Left lung (tissue), 10 donors: ENCODE results near the gene PAPSS1. TPM values are rescaled to one million over a fixed set of nuclear protein-coding genes. Genes with fewer than 3 reads are reported as not detected.
A peak's percentile ranks its signal among the peaks of the same experiment; 100 is the strongest.

ENCODE experiments used
- ATAC-seq: fragments of 200-7000 bp; cut with Tn5 transposase; one replicate; pipeline ENCODE4 v1.9.1; 2020; ENCODE audit warnings: moderate library complexity
- DNase-seq, 4 donors: peaks; one replicate each; pipeline ENCODE4 v3.0.0-alpha.2; 2013 to 2020
- H3K27ac ChIP-seq, 2 donors: fragments of 200-600 bp; sonication (generic) in 1 of 2; one replicate each; pipeline versions ENCODE4 v1.5.0 to v1.8.0; 2020 to 2021
- H3K27me3 ChIP-seq, 2 donors: fragments of 200-600 bp; sonication (generic) in 1 of 2; one replicate each; pipeline versions ENCODE4 v1.5.0 to v1.8.0; 2020 to 2021
- H3K36me3 ChIP-seq, 2 donors: fragments of 200-600 bp; sonication (generic) in 1 of 2; one replicate each; pipeline versions ENCODE4 v1.5.0 to v1.8.0; 2020 to 2021
- H3K4me1 ChIP-seq, 2 donors: fragments of 200-600 bp; one replicate each; pipeline ENCODE4 v1.8.0; 2021
- H3K4me3 ChIP-seq, 2 donors: fragments of 200-600 bp; sonication (generic) in 1 of 2; one replicate each; pipeline versions ENCODE4 v1.5.0 to v1.8.0; 2020 to 2021; ENCODE audit warnings: mild to moderate bottlenecking in 1 of 2
- H3K9me3 ChIP-seq, 2 donors: fragments of 200-600 bp; sonication (generic) in 1 of 2; one replicate each; pipeline versions ENCODE4 v1.5.0 to v1.8.0; 2020 to 2021
- intact Hi-C, 2 donors: fragments of 100-400 bp; cut with DNase I; formaldehyde crosslinking; loops; one replicate each; pipeline versions ENCODE4 v1.11.2 to v1.14.2; 2022
- polyA plus RNA-seq, 6 donors: library from polyadenylated mRNA; unstranded; fragments of 120-200 nt; gene quantifications; one replicate each; pipeline ENCODE4 v1.2.1, GENCODE V29; 2013; ENCODE audit not compliant: insufficient read length in 6 of 6
- total RNA-seq, 2 donors: library from RNA; stranded (reverse); fragmentation: NEBNext Ultra II Directional; extraction: Animal tissue kit (Norgen Biotek cat#: 25700); gene quantifications; one replicate each; pipeline ENCODE4 v1.2.1, GENCODE V29; 2021
- TF ChIP-seq, protein P1 (sequence below), 2 donors: fragments of 200-600 bp; sonication (generic) in 1 of 2; IDR thresholded peaks; one replicate each; pipeline versions ENCODE4 v1.5.0 to v1.8.0; 2021; ENCODE audit warnings: antibody characterized with exemption in 2 of 2
- donor health status: DM: no; HTN: yes; CAD: no.
- donor health status: DM: no; HTN: no; CAD: no.

Gene PAPSS1
- total and polyA plus RNA-seq, 8 donors = 57.5 to 85.3 (median 70.6) TPM

- TF ChIP-seq, protein P1, sequence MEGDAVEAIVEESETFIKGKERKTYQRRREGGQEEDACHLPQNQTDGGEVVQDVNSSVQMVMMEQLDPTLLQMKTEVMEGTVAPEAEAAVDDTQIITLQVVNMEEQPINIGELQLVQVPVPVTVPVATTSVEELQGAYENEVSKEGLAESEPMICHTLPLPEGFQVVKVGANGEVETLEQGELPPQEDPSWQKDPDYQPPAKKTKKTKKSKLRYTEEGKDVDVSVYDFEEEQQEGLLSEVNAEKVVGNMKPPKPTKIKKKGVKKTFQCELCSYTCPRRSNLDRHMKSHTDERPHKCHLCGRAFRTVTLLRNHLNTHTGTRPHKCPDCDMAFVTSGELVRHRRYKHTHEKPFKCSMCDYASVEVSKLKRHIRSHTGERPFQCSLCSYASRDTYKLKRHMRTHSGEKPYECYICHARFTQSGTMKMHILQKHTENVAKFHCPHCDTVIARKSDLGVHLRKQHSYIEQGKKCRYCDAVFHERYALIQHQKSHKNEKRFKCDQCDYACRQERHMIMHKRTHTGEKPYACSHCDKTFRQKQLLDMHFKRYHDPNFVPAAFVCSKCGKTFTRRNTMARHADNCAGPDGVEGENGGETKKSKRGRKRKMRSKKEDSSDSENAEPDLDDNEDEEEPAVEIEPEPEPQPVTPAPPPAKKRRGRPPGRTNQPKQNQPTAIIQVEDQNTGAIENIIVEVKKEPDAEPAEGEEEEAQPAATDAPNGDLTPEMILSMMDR (IDR thresholded peaks at IDR 0.05) = no peak
- no peaks in the 10 kb centered on the region for H3K9me3 ChIP-seq
- H3K27me3 ChIP-seq = no peaks in the 10 kb centered on the region
- no peak for DNase-seq
- no peak overlapping the region for H3K4me3 ChIP-seq
- no peaks in the 10 kb centered on the region for H3K4me1 ChIP-seq
- no peak for ATAC-seq
- H3K27ac ChIP-seq = no peak overlapping the region
- intact Hi-C loops = no loop called here
- H3K36me3 ChIP-seq = peaks cover 0 to 22% of the 10 kb centered on the region in 2 donors
These were observed 79.8 kb downstream of the PAPSS1 start for GRCh38 chr4:107640197-107640596.

DNA sequence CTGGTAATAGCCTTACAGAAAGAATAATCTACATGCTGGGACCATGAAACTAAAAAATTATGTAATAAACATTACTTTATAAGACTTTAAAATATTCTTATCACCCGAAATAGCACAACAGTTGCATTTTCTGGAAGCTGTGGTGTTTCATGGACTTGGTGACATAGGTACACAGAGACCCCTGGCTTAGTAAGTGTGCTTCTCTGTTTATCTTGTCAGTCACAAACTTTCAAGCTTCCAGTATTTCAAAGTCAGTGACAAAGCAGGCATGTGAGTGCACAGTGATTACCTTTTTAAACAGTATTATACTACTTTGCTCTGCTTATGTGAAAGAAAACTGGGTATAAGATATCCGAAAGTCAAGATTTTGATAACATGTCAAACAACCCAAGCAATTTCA, 84.3 kb downstream of the PAPSS1 start:
- H3K4me1 ChIP-seq = no peaks in the 10 kb centered on the region
- TF ChIP-seq, protein P1 (IDR thresholded peaks at IDR 0.05) = no peak
- H3K27me3 ChIP-seq = no peaks in the 10 kb centered on the region
- peaks cover 0 to 8% of the 10 kb centered on the region in 2 donors for H3K36me3 ChIP-seq
- no peak overlapping the region for H3K27ac ChIP-seq
- H3K4me3 ChIP-seq = no peak overlapping the region
- H3K9me3 ChIP-seq = no peaks in the 10 kb centered on the region
- intact Hi-C loops = no loop called here
- DNase-seq (no peak), ATAC-seq (no peak)

- Histone ChIP-seq H3K4me3 (no peak overlapping the region), H3K9me3 (no peaks in the 10 kb centered on the region), H3K27ac (no peak overlapping the region), H3K27me3 (no peaks in the 10 kb centered on the region), H3K36me3 (peaks cover 0 to 19% of the 10 kb centered on the region in 2 donors), H3K4me1 (no peaks in the 10 kb centered on the region)
- TF ChIP-seq, protein P1 (IDR thresholded peaks at IDR 0.05) = no peak
- DNase-seq (peak in 1 of 4 donors; percentile 7), ATAC-seq (no peak)
- intact Hi-C loops = no loop called here
These were observed 88.5 kb downstream of the PAPSS1 start for GRCh38 chr4:107631560-107631959.

- Histone ChIP-seq H3K27me3 (no peaks in the 10 kb centered on the region), H3K4me3 (no peak overlapping the region), H3K27ac (no peak overlapping the region), H3K9me3 (no peaks in the 10 kb centered on the region), H3K4me1 (no peaks in the 10 kb centered on the region), H3K36me3 (peaks cover 0 to 19% of the 10 kb centered on the region in 2 donors)
- intact Hi-C loops = no loop called here
- TF ChIP-seq, protein P1 (IDR thresholded peaks at IDR 0.05) = no peak
- ATAC-seq (no peak), DNase-seq (no peak)
These were observed 89.8 kb downstream of the PAPSS1 start for GRCh38 chr4:107630185-107630705.

DNA sequence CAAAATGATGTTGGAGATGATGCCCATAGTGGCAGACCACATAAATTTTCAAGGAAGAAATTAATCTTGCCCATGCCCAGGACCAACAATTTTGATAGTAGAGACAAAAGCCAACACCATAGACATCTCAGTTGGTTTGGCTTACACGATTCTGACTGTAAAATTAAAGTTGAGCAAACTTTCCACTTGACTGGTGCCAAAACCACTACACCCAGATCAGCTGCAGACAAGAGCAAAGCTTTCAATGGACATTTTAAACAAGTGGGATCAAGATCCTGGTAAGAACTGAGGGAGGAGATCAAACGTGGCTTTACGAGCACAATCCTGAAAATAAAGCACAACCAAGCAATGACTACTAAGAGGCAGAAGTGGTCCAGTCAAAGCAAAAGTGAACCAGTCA, 90.7 kb downstream of the PAPSS1 start:
- Histone ChIP-seq H3K4me1 (no peaks in the 10 kb centered on the region), H3K27ac (no peak overlapping the region), H3K9me3 (no peaks in the 10 kb centered on the region), H3K4me3 (no peak overlapping the region), H3K36me3 (peaks cover 0 to 19% of the 10 kb centered on the region in 2 donors), H3K27me3 (no peaks in the 10 kb centered on the region)
- DNase-seq (no peak), ATAC-seq (no peak)
- intact Hi-C loops = no loop called here
- TF ChIP-seq, protein P1 (IDR thresholded peaks at IDR 0.05) = no peak
